Panc1 (cell line): Measurements from ENCODE around the gene RPRD1B. TPM values are rescaled to one million over a fixed set of nuclear protein-coding genes. Genes with fewer than 3 reads are reported as not detected.

Experiments
- ATAC-seq: fragments of 200-7000 bp; cut with Tn5 transposase; 2 replicates; pipeline ENCODE4 v1.9.1; 2020; ENCODE audit warnings: mild to moderate bottlenecking, moderate library complexity
- BruUV-seq: library from RNA; stranded (reverse); fragments of 400-500 nt; replicated peaks from 2 replicates; lab custom pipeline; 2021; lab: Mats Ljungman, UMichigan
- CTCF ChIA-PET: fragments of 300-600 bp; sonication (Branson Sonifier 250); formaldehyde crosslinking; loops from one replicate; lab custom pipeline; 2022; ENCODE audit warnings: antibody characterized with exemption; lab: Charles Lee
- POLR2A ChIA-PET: fragments of 300-600 bp; sonication (Branson Sonifier 250); formaldehyde crosslinking; loops from one replicate; lab custom pipeline; 2022; ENCODE audit warnings: antibody characterized with exemption; lab: Charles Lee
- DNase-seq: peaks from one replicate; pipeline ENCODE4 v3.0.0-alpha.2; 2010; ENCODE audit warnings: low read depth, low spot score
- H3K27ac ChIP-seq: 2 replicates; pipeline ENCODE4 v1.5.1; 2011; ENCODE audit warnings: mild to moderate bottlenecking, low read length, inconsistent platforms
- H3K27me3 ChIP-seq: fragments of 200-500 bp; sonication (Bioruptor generic); 2 replicates; pipeline ENCODE4 v1.6.0; 2014; ENCODE audit warnings: low read length, inconsistent platforms; ENCODE audit not compliant: control insufficient read depth, insufficient read depth
- H3K36me3 ChIP-seq: fragments of 200-500 bp; sonication (Bioruptor generic); 2 replicates; pipeline ENCODE4 v1.5.1; 2014; ENCODE audit warnings: inconsistent platforms, mild to moderate bottlenecking, low read length, moderate library complexity; ENCODE audit not compliant: control insufficient read depth, insufficient read depth
- H3K4me1 ChIP-seq: 2 replicates; pipeline ENCODE4 v1.5.1; 2011; ENCODE audit warnings: inconsistent platforms, mild to moderate bottlenecking, low read length, moderate library complexity; ENCODE audit not compliant: control insufficient read depth, insufficient read depth
- H3K4me3 ChIP-seq, 2 experiments: 2 replicates each; pipeline ENCODE4 v1.5.1; 2011 to 2012; ENCODE audit warnings: low read depth in 2 of 2, low read length in 2 of 2, mild to moderate bottlenecking in 2 of 2, inconsistent platforms in 1 of 2, moderate library complexity in 1 of 2
- H3K9me3 ChIP-seq: fragments of 200-500 bp; sonication (Bioruptor generic); 2 replicates; pipeline ENCODE4 v1.5.1; 2014; ENCODE audit warnings: low read depth, mild to moderate bottlenecking, inconsistent platforms, low read length, moderate library complexity; ENCODE audit not compliant: control insufficient read depth, insufficient read depth
- POLR2AphosphoS5 ChIP-seq: IDR thresholded peaks from 2 replicates; pipeline ENCODE4 v1.6.1; 2012; ENCODE audit warnings: mild to moderate bottlenecking, low read depth, low read length, moderate library complexity
- SIN3A ChIP-seq: IDR thresholded peaks from 2 replicates; pipeline ENCODE4 v1.6.1; 2012; ENCODE audit warnings: low read depth, mild to moderate bottlenecking, low read length, moderate library complexity, borderline replicate concordance; ENCODE audit not compliant: insufficient read depth
- TCF7L2 ChIP-seq: IDR thresholded peaks from 2 replicates; pipeline ENCODE4 v1.6.1; 2011; ENCODE audit warnings: mild to moderate bottlenecking, low read depth, low read length, inconsistent platforms
- in situ Hi-C: cut with HindIII; loops from 2 replicates; pipeline ENCODE4 v1.10.0; 2016; ENCODE audit warnings: low sequenced_read_pairs, low pct_unique_long_range_greater_than_20kb
- intact Hi-C: fragments of 100-400 bp; cut with micrococcal nuclease; formaldehyde crosslinking; loops from one replicate; pipeline ENCODE4 v1.10.0; 2022; ENCODE audit not compliant: unreplicated experiment
- total RNA-seq: library from RNA; stranded (reverse); gene quantifications from one replicate; pipeline ENCODE4 v1.2.1, GENCODE V29; 2021; ENCODE audit not compliant: unreplicated experiment
- TF ChIP-seq, protein P1 (sequence below), 2 experiments: IDR thresholded peaks; 2 replicates each; pipeline ENCODE4 v1.6.1; 2011 to 2012; ENCODE audit warnings: low read depth in 2 of 2, control low read depth in 1 of 2, low read length in 1 of 2, mild to moderate bottlenecking in 1 of 2, moderate library complexity in 1 of 2; ENCODE audit not compliant: insufficient read depth in 1 of 2
- TF ChIP-seq, protein P2 (sequence below): fragments of 450-650 bp; IDR thresholded peaks from 2 replicates; pipeline ENCODE4 v1.5.1; 2017; ENCODE audit warnings: mild to moderate bottlenecking

RPRD1B gene
- total RNA-seq, 1 experiment from 2014 or later = 33.6 TPM

DNA sequence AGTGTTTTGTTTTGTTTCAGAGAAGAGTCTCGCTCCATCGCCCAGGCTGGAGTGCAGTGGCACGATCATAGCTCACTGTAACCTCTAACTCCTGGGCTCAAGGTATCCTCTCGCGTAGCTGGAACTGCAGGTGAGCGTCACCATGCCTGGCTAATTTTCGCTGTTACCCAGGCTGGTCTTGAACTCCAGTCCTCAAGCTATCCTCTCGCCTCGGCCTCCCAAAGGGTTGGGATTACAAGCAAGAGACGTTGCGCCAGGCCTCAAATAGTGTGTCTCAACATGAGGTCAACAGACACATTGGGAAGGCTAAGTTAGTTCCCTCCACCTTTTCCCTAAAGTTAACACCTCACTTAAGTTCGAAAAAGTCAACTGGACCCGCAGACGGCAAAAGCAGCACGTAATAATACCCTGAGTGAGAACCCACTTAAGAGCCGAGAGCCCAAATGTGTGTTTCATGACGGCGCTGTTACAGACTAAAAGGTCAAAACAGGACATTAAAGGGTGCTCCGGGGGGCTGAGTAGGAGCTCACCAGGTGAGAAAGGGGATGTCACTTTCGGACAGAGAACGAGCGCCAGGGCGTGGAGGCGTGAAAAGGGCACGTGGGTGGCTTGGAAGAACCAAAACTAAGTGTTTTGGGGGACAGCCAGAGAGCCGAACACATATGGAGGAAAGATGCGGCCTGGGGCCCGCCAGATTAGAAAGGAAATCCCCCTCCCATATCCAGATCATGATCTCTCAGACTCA, 789 bp upstream of the RPRD1B start:
- H3K9me3 ChIP-seq = no peaks in the 10 kb centered on the region
- intact Hi-C loops (no loop called here), in situ Hi-C loops (no loop called here)
- ATAC-seq (peak; percentile 52), DNase-seq (no peak)
- H3K36me3 ChIP-seq = peaks cover 8% of the 10 kb centered on the region
- TF ChIP-seq, protein P1, sequence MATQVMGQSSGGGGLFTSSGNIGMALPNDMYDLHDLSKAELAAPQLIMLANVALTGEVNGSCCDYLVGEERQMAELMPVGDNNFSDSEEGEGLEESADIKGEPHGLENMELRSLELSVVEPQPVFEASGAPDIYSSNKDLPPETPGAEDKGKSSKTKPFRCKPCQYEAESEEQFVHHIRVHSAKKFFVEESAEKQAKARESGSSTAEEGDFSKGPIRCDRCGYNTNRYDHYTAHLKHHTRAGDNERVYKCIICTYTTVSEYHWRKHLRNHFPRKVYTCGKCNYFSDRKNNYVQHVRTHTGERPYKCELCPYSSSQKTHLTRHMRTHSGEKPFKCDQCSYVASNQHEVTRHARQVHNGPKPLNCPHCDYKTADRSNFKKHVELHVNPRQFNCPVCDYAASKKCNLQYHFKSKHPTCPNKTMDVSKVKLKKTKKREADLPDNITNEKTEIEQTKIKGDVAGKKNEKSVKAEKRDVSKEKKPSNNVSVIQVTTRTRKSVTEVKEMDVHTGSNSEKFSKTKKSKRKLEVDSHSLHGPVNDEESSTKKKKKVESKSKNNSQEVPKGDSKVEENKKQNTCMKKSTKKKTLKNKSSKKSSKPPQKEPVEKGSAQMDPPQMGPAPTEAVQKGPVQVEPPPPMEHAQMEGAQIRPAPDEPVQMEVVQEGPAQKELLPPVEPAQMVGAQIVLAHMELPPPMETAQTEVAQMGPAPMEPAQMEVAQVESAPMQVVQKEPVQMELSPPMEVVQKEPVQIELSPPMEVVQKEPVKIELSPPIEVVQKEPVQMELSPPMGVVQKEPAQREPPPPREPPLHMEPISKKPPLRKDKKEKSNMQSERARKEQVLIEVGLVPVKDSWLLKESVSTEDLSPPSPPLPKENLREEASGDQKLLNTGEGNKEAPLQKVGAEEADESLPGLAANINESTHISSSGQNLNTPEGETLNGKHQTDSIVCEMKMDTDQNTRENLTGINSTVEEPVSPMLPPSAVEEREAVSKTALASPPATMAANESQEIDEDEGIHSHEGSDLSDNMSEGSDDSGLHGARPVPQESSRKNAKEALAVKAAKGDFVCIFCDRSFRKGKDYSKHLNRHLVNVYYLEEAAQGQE (IDR thresholded peaks at IDR 0.05; ENCODE audit: insufficient read depth in 1 of 2, low read depth in 2 of 2, low read length in 1 of 2) = no peak
- TF ChIP-seq SIN3A (no peak), POLR2AphosphoS5 (no peak), TCF7L2 (no peak)
- TF ChIP-seq, protein P2, sequence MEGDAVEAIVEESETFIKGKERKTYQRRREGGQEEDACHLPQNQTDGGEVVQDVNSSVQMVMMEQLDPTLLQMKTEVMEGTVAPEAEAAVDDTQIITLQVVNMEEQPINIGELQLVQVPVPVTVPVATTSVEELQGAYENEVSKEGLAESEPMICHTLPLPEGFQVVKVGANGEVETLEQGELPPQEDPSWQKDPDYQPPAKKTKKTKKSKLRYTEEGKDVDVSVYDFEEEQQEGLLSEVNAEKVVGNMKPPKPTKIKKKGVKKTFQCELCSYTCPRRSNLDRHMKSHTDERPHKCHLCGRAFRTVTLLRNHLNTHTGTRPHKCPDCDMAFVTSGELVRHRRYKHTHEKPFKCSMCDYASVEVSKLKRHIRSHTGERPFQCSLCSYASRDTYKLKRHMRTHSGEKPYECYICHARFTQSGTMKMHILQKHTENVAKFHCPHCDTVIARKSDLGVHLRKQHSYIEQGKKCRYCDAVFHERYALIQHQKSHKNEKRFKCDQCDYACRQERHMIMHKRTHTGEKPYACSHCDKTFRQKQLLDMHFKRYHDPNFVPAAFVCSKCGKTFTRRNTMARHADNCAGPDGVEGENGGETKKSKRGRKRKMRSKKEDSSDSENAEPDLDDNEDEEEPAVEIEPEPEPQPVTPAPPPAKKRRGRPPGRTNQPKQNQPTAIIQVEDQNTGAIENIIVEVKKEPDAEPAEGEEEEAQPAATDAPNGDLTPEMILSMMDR = no peak
- peaks cover 28% of the 10 kb centered on the region for H3K4me1 ChIP-seq
- ChIA-PET POLR2A (interaction anchor here (1.3 kb wide), 1 partner anchor 11 kb away, joined by 5 read pairs; no protein-coding TSS in a partner anchor), CTCF (no interaction called here)
- H3K27ac ChIP-seq = peak overlapping the region; percentile 93
- H3K4me3 ChIP-seq = peak overlapping the region; percentile 94
- TSS peak; percentile 88 for BruUV-seq
- H3K27me3 ChIP-seq = no peaks in the 10 kb centered on the region

DNA sequence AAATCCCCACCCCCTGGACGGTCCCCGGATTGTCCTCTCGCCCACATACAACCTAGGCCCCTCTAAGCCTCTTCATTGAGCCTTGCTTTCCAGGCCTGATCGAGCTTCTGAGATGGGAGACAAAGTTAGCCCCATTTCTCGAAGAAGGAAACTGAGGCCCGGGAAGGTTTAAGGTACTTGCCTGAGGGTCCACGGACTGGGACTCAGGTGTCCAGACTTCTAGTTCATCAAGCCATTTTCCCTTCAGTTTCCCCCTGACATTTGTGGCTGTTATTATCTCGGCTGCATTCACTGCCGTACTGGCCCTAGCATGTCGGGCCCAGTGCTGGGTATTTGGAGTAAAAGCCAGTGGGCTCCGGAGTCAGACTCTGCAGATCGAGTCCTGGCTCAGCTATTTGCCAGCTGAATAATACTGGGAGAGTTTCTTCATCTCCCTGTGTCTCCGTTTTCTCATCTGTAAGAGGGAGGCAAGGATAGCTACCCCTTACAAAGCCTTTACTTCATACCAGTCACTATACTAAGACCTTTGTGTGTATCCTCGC, 633 bp downstream of the RPRD1B start:
- no TSS peak for BruUV-seq
- in situ Hi-C loops = no loop called here
- Histone ChIP-seq H3K4me1 (peaks cover 28% of the 10 kb centered on the region), H3K4me3 (peak overlapping the region; percentile 94), H3K36me3 (peaks cover 8% of the 10 kb centered on the region), H3K27me3 (no peaks in the 10 kb centered on the region), H3K27ac (peak overlapping the region; percentile 93), H3K9me3 (no peaks in the 10 kb centered on the region)
- ATAC-seq (peak; percentile 31), DNase-seq (no peak)
- intact Hi-C loops = no loop called here
- TF ChIP-seq, protein P2 = no peak
- TF ChIP-seq, protein P1 (IDR thresholded peaks at IDR 0.05; ENCODE audit: insufficient read depth in 1 of 2, low read depth in 2 of 2, low read length in 1 of 2) = no peak
- no peak for TF ChIP-seq TCF7L2
- no peak for TF ChIP-seq POLR2AphosphoS5
- TF ChIP-seq SIN3A = no peak
- ChIA-PET CTCF (no interaction called here), POLR2A (interaction anchor here (0.7 to 1.3 kb wide), 2 partner anchors 10 to 19 kb away, joined by 4 to 5 read pairs; no protein-coding TSS in a partner anchor)
